ENCODE data around the gene SLIT3.

SLIT3 gene

GRCh38 chr5:169050636-169051035, 250.3 kb downstream of the SLIT3 start:
- H3K4me3 ChIP-seq (ENCODE audit: low read depth, low read length): no peak overlapping the region
- no peaks in the 10 kb centered on the region for H3K36me3 ChIP-seq (ENCODE audit: control insufficient read depth, insufficient read depth, low read length)
- H3K4me1 ChIP-seq (ENCODE audit: control insufficient read depth, insufficient read depth, low read length): no peaks in the 10 kb centered on the region
- H3K27me3 ChIP-seq (ENCODE audit: control insufficient read depth, insufficient read depth, low read length): no peaks in the 10 kb centered on the region
- H3K9ac ChIP-seq (ENCODE audit: low read depth, low read length): no peak overlapping the region
- H3K9me3 ChIP-seq (ENCODE audit: control insufficient read depth, insufficient read depth, low read length): no peaks in the 10 kb centered on the region

DNA sequence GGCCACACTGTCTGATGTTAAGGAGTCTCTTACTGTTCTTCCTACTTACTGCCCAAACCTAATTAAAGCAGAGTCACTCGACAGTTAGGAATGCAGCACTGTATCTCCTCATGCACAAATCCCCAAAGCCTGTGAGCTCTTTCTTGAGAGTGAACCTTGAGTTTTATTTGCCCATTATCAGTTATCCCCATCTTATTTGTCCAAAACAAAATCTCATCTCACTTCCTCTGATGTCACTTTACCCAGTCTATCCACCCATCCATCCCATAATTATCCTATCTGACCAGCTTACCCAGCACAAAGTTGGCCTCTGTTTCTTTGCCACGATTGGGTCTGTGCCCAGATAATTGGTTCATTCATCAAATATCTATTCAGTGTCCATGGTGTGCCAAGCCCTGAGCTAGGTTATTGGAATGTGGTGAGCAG, 250.8 kb downstream of the SLIT3 start:
- Histone ChIP-seq H3K9ac (ENCODE audit: low read depth, low read length) (no peak overlapping the region), H3K27me3 (ENCODE audit: control insufficient read depth, insufficient read depth, low read length) (no peaks in the 10 kb centered on the region), H3K36me3 (ENCODE audit: control insufficient read depth, insufficient read depth, low read length) (no peaks in the 10 kb centered on the region), H3K9me3 (ENCODE audit: control insufficient read depth, insufficient read depth, low read length) (no peaks in the 10 kb centered on the region), H3K4me1 (ENCODE audit: control insufficient read depth, insufficient read depth, low read length) (peaks cover under 1% of the 10 kb centered on the region), H3K4me3 (ENCODE audit: low read depth, low read length) (no peak overlapping the region)

DNA sequence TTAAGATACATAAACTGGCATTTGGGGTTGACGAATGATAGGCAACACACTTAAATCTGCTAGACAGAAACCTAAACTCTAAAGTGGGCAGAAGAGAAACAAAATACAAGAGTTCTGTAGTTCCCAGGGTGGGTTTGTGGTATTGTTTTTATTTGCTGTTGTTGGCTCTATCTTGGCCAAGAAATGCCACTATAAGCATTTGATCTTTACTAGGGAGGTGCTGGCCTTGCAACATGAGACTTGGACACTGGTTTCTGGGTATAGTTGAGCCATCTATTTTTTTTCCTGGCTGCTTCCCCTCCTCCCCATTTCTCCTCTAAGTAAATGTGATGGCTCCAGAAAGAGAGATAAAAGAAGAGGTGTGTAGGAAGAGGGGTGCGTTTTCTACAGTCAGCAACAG, 251.2 kb downstream of the SLIT3 start:
- Histone ChIP-seq H3K9ac (ENCODE audit: low read depth, low read length) (no peak overlapping the region), H3K4me3 (ENCODE audit: low read depth, low read length) (no peak overlapping the region), H3K36me3 (ENCODE audit: control insufficient read depth, insufficient read depth, low read length) (no peaks in the 10 kb centered on the region), H3K4me1 (ENCODE audit: control insufficient read depth, insufficient read depth, low read length) (peaks cover 4% of the 10 kb centered on the region), H3K27me3 (ENCODE audit: control insufficient read depth, insufficient read depth, low read length) (no peaks in the 10 kb centered on the region), H3K9me3 (ENCODE audit: control insufficient read depth, insufficient read depth, low read length) (no peaks in the 10 kb centered on the region)

GRCh38 chr5:169048181-169049125, 252.5 kb downstream of the SLIT3 start:
- no peak overlapping the region for H3K9ac ChIP-seq (ENCODE audit: low read depth, low read length)
- no peaks in the 10 kb centered on the region for H3K9me3 ChIP-seq (ENCODE audit: control insufficient read depth, insufficient read depth, low read length)
- H3K4me3 ChIP-seq (ENCODE audit: low read depth, low read length): no peak overlapping the region
- no peaks in the 10 kb centered on the region for H3K27me3 ChIP-seq (ENCODE audit: control insufficient read depth, insufficient read depth, low read length)
- peaks cover 4% of the 10 kb centered on the region for H3K4me1 ChIP-seq (ENCODE audit: control insufficient read depth, insufficient read depth, low read length)
- no peaks in the 10 kb centered on the region for H3K36me3 ChIP-seq (ENCODE audit: control insufficient read depth, insufficient read depth, low read length)

GRCh38 chr5:169044962-169045361, 256.0 kb downstream of the SLIT3 start:
- H3K4me1 ChIP-seq (ENCODE audit: control insufficient read depth, insufficient read depth, low read length): peaks cover 4% of the 10 kb centered on the region
- H3K27me3 ChIP-seq (ENCODE audit: control insufficient read depth, insufficient read depth, low read length): no peaks in the 10 kb centered on the region
- no peaks in the 10 kb centered on the region for H3K36me3 ChIP-seq (ENCODE audit: control insufficient read depth, insufficient read depth, low read length)
- no peak overlapping the region for H3K9ac ChIP-seq (ENCODE audit: low read depth, low read length)
- no peaks in the 10 kb centered on the region for H3K9me3 ChIP-seq (ENCODE audit: control insufficient read depth, insufficient read depth, low read length)
- H3K4me3 ChIP-seq (ENCODE audit: low read depth, low read length): no peak overlapping the region

DNA sequence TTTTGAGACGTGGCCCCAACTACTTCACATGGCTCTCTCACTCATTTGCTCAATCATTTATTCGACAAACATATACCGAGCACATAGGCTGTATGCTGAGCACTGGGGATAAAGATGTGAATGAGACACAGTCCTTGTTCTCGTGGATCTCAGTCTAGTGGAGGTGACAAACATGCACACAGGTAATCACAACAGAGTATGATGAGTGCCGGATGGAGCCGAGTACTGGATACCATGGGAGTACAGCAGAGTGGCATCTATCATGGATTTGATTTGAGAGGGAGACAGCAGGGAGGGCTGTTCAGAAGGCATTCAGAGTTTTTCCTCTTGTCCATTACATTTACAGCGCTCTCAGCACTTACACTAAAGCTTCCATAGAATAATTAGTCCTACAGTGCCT, 259.8 kb downstream of the SLIT3 start:
- Histone ChIP-seq H3K9ac (ENCODE audit: low read depth, low read length) (no peak overlapping the region), H3K4me3 (ENCODE audit: low read depth, low read length) (no peak overlapping the region), H3K27me3 (ENCODE audit: control insufficient read depth, insufficient read depth, low read length) (no peaks in the 10 kb centered on the region), H3K9me3 (ENCODE audit: control insufficient read depth, insufficient read depth, low read length) (no peaks in the 10 kb centered on the region), H3K4me1 (ENCODE audit: control insufficient read depth, insufficient read depth, low read length) (peaks cover 5% of the 10 kb centered on the region), H3K36me3 (ENCODE audit: control insufficient read depth, insufficient read depth, low read length) (no peaks in the 10 kb centered on the region)

DNA sequence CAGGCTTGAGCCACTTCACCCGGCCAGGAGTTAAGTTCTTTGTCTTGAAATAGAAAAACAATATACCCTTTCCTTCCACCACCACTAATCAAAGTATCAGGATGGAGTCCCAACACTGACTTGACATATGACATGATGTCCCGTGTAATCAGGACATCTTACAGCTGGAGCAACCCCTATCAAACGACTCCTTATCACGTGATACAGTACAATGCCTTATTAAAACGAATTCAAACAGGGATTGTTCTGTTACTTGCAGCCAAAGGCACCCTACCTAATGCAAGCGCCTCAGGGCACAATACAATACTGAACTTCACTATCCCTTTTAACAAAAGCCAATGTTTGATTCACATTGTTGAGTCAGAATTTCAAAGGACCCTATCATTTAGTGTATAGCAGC, 261.3 kb downstream of the SLIT3 start:
- H3K4me1 ChIP-seq (ENCODE audit: control insufficient read depth, insufficient read depth, low read length): peaks cover 2% of the 10 kb centered on the region
- no peaks in the 10 kb centered on the region for H3K9me3 ChIP-seq (ENCODE audit: control insufficient read depth, insufficient read depth, low read length)

GRCh38 chr5:169037466-169037865, 263.5 kb downstream of the SLIT3 start:
- Histone ChIP-seq H3K9ac (ENCODE audit: low read depth, low read length) (no peak overlapping the region), H3K9me3 (ENCODE audit: control insufficient read depth, insufficient read depth, low read length) (no peaks in the 10 kb centered on the region), H3K27me3 (ENCODE audit: control insufficient read depth, insufficient read depth, low read length) (no peaks in the 10 kb centered on the region), H3K4me3 (ENCODE audit: low read depth, low read length) (no peak overlapping the region), H3K4me1 (ENCODE audit: control insufficient read depth, insufficient read depth, low read length) (peaks cover 2% of the 10 kb centered on the region), H3K36me3 (ENCODE audit: control insufficient read depth, insufficient read depth, low read length) (no peaks in the 10 kb centered on the region)

More for the DNA sequence above, 261.3 kb downstream of the SLIT3 start:
- Histone ChIP-seq H3K4me3 (ENCODE audit: low read depth, low read length) (no peak overlapping the region), H3K9ac (ENCODE audit: low read depth, low read length) (no peak overlapping the region), H3K36me3 (ENCODE audit: control insufficient read depth, insufficient read depth, low read length) (no peaks in the 10 kb centered on the region), H3K27me3 (ENCODE audit: control insufficient read depth, insufficient read depth, low read length) (no peaks in the 10 kb centered on the region)

- no peaks in the 10 kb centered on the region for H3K36me3 ChIP-seq (ENCODE audit: control insufficient read depth, insufficient read depth, low read length)
- H3K9me3 ChIP-seq (ENCODE audit: control insufficient read depth, insufficient read depth, low read length): no peaks in the 10 kb centered on the region
- no peak overlapping the region for H3K4me3 ChIP-seq (ENCODE audit: low read depth, low read length)
- H3K9ac ChIP-seq (ENCODE audit: low read depth, low read length): no peak overlapping the region
- no peaks in the 10 kb centered on the region for H3K27me3 ChIP-seq (ENCODE audit: control insufficient read depth, insufficient read depth, low read length)
- H3K4me1 ChIP-seq (ENCODE audit: control insufficient read depth, insufficient read depth, low read length): peaks cover 2% of the 10 kb centered on the region
Measured at GRCh38 chr5:169036079-169036805, 264.7 kb downstream of the SLIT3 start.

- H3K9me3 ChIP-seq (ENCODE audit: control insufficient read depth, insufficient read depth, low read length): no peaks in the 10 kb centered on the region
- no peaks in the 10 kb centered on the region for H3K36me3 ChIP-seq (ENCODE audit: control insufficient read depth, insufficient read depth, low read length)
- no peak overlapping the region for H3K9ac ChIP-seq (ENCODE audit: low read depth, low read length)
- H3K4me3 ChIP-seq (ENCODE audit: low read depth, low read length): no peak overlapping the region
- no peaks in the 10 kb centered on the region for H3K27me3 ChIP-seq (ENCODE audit: control insufficient read depth, insufficient read depth, low read length)
- H3K4me1 ChIP-seq (ENCODE audit: control insufficient read depth, insufficient read depth, low read length): peaks cover 7% of the 10 kb centered on the region
Measured at GRCh38 chr5:169029661-169030274, 271.2 kb downstream of the SLIT3 start.

DNA sequence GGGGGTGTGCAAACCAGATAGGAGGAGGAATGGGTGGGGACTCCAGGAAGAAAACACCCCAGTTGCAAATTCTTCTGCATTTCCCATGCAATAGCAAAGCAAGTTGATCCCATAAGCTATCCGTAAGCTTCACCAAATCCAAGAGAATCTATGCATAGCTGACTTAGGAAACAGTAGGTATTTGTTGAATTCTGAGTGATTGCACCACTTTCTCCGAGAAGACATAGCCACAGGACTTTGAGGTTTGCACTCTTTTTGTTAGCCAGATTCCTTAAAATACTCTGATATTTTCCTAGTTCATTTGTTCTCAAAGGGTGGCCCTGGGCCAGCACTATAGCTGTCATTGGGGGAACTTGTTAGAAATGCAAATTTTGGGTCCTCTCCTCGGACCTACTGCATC, 271.9 kb downstream of the SLIT3 start:
- Histone ChIP-seq H3K36me3 (ENCODE audit: control insufficient read depth, insufficient read depth, low read length) (no peaks in the 10 kb centered on the region), H3K4me3 (ENCODE audit: low read depth, low read length) (no peak overlapping the region)

More for the DNA sequence above, 271.9 kb downstream of the SLIT3 start:
- Histone ChIP-seq H3K9me3 (ENCODE audit: control insufficient read depth, insufficient read depth, low read length) (no peaks in the 10 kb centered on the region), H3K27me3 (ENCODE audit: control insufficient read depth, insufficient read depth, low read length) (no peaks in the 10 kb centered on the region), H3K9ac (ENCODE audit: low read depth, low read length) (no peak overlapping the region), H3K4me1 (ENCODE audit: control insufficient read depth, insufficient read depth, low read length) (peaks cover 7% of the 10 kb centered on the region)
